GM12878 (cell line): Measurements from ENCODE around the gene STPG3. TPM values are rescaled to one million over a fixed set of nuclear protein-coding genes. Genes with fewer than 3 reads are reported as not detected.

Experiments
- ATAC-seq: fragments of 200-7000 bp; cut with Tn5 transposase; 3 replicates; pipeline ENCODE4 v1.9.1; 2020; ENCODE audit warnings: mild to moderate bottlenecking, moderate library complexity
- BruUV-seq: library from RNA; stranded (reverse); fragments of 400-500 nt; replicated peaks from 2 replicates; lab custom pipeline; 2021; lab: Mats Ljungman, UMichigan
- CTCF ChIA-PET: fragments of 300-600 bp; sonication (Branson Sonifier 250); formaldehyde crosslinking; extraction: SDS; loops from one replicate; lab custom pipeline; 2021; ENCODE audit warnings: inconsistent platforms; lab: Yijun Ruan, JAX
- POLR2A ChIA-PET: fragments of 350-600 bp; formaldehyde crosslinking; extraction: SDS; loops from one replicate; lab custom pipeline; 2021; ENCODE audit warnings: inconsistent platforms; lab: Charles Lee
- RAD21 ChIA-PET: fragments of 300-600 bp; sonication (Branson Sonifier 250); formaldehyde crosslinking; loops from one replicate; lab custom pipeline; 2023; ENCODE audit warnings: antibody characterized with exemption; ENCODE audit not compliant: unreplicated experiment; lab: Charles Lee
- SMC1A ChIA-PET: fragments of 300-600 bp; sonication (Branson Sonifier 250); formaldehyde crosslinking; loops from one replicate; lab custom pipeline; 2023; ENCODE audit not compliant: unreplicated experiment, uncharacterized antibody; lab: Charles Lee
- DNase-seq: peaks from one replicate; pipeline ENCODE4 v3.0.0-alpha.2; 2011; ENCODE audit warnings: low read depth, low spot score
- FAIRE-seq: peaks from 3 replicates; lab custom pipeline; 2011; peaks lifted over from hg19 to GRCh38; lab: Jason Lieb, UNC
- H2AFZ ChIP-seq: 2 replicates; pipeline ENCODE4 v1.6.0; 2011; ENCODE audit warnings: low read depth, low read length, control low read depth; ENCODE audit not compliant: control insufficient read depth
- H3K27ac ChIP-seq: 2 replicates; pipeline ENCODE4 v1.5.1; 2011; ENCODE audit warnings: control low read depth; ENCODE audit not compliant: control insufficient read depth, insufficient read depth
- H3K27me3 ChIP-seq, 2 experiments: replicated peaks in 1 of 2; 2 replicates each; pipeline versions ENCODE4 v1.6.0 to v1.6.1; 2011; ENCODE audit warnings: low read length in 1 of 2; ENCODE audit not compliant: control insufficient read depth in 2 of 2, insufficient read depth in 2 of 2
- H3K36me3 ChIP-seq, 2 experiments: 2 replicates each; pipeline ENCODE4 v1.5.1; 2011; ENCODE audit warnings: low read length in 1 of 2; ENCODE audit not compliant: control insufficient read depth in 2 of 2, insufficient read depth in 2 of 2
- H3K4me1 ChIP-seq: 2 replicates; pipeline ENCODE4 v1.6.1; 2011; ENCODE audit warnings: mild to moderate bottlenecking, low read length, moderate library complexity, mixed read lengths; ENCODE audit not compliant: control insufficient read depth, insufficient read depth
- H3K4me2 ChIP-seq: 2 replicates; pipeline ENCODE4 v1.6.0; 2011; ENCODE audit warnings: control low read depth; ENCODE audit not compliant: control insufficient read depth, insufficient read depth
- H3K4me3 ChIP-seq: fragments of 200-600 bp; sonication (generic); 2 replicates; pipeline ENCODE4 v1.5.1; 2016
- H3K79me2 ChIP-seq: 2 replicates; pipeline ENCODE4 v1.6.0; 2011; ENCODE audit warnings: low read length; ENCODE audit not compliant: control insufficient read depth, insufficient read depth
- H3K9ac ChIP-seq: 2 replicates; pipeline ENCODE4 v1.8.0; 2011; ENCODE audit warnings: low read length, control low read depth, mixed read lengths; ENCODE audit not compliant: control insufficient read depth, insufficient read depth
- H3K9me3 ChIP-seq: replicated peaks from 3 replicates; pipeline ENCODE4 v1.5.1; 2011; ENCODE audit warnings: mild to moderate bottlenecking, low read length; ENCODE audit not compliant: control insufficient read depth, insufficient read depth
- H4K20me1 ChIP-seq: 2 replicates; pipeline ENCODE4 v1.6.0; 2011; ENCODE audit not compliant: control insufficient read depth, insufficient read depth
- MLLT1 ChIP-seq: fragments of 450-650 bp; IDR thresholded peaks from 2 replicates; pipeline ENCODE4 v1.6.1; 2016; ENCODE audit warnings: mild to moderate bottlenecking
- POLR2AphosphoS2 ChIP-seq: IDR thresholded peaks from 2 replicates; pipeline ENCODE4 v1.6.1; 2011; ENCODE audit warnings: low read depth, mild to moderate bottlenecking, low read length, improper control_type of control experiment, moderate library complexity
- WGBS: methylation state at CpG from one replicate; pipeline ENCODE4 v1.1.6; 2016; ENCODE audit warnings: low lambda C conversion rate; ENCODE audit not compliant: insufficient replicate concordance, insufficient coverage; ENCODE audit errors: missing lambda C conversion rate; 5-methylcytosine and 5-hydroxymethylcytosine counted together
- in situ Hi-C: fragments of 300-500 bp; cut with MboI; formaldehyde crosslinking; loops from 9 replicates; pipeline ENCODE4 v1.14.3; 2018; ENCODE audit warnings: mixed read lengths
- intact Hi-C: fragments of 100-400 bp; cut with micrococcal nuclease; formaldehyde crosslinking; loops from one replicate; pipeline ENCODE4 v1.14.2; 2022; ENCODE audit not compliant: unreplicated experiment
- polyA plus RNA-seq, 11 experiments: library from polyadenylated mRNA; depleted of rRNA in 4 of 11; unstranded in 6 of 11; stranded (reverse) in 5 of 11; fragments of >200 nt; fragmentation: Nextera tagmentation in 4 of 11; fragmentation: Illumina TruSeq in 1 of 11; extraction: Ambion mirVana in 4 of 11; extraction: Trizol in 1 of 11; gene quantifications; 1 replicate in 1 of 11; 2 replicates in 10 of 11; pipeline versions ENCODE4 v1.2.1 to v1.2.3, GENCODE V29; 2011 to 2016; ENCODE audit warnings: inconsistent platforms in 2 of 11, missing spikeins in 2 of 11, low read depth in 1 of 11
- total RNA-seq, 4 experiments: library from RNA; depleted of rRNA in 3 of 4; stranded (reverse); fragments of >200 nt in 3 of 4; fragmentation: Illumina TruSeq in 1 of 4; extraction: Trizol in 1 of 4; gene quantifications; 2 replicates each; pipeline versions ENCODE4 v1.2.1 to v1.2.3, GENCODE V29; 2013 to 2021

The STPG3 gene
- total and polyA plus RNA-seq, 10 of the 15 experiments (the other 5 are each of a cell fraction or from before 2014, with no cell fraction given), result not detected

- H3K27me3 ChIP-seq, result no peaks in the 10 kb centered on the region
- peaks cover 45% of the 10 kb centered on the region for H3K79me2 ChIP-seq
- TF ChIP-seq MLLT1, result 0 out of 2 replicates have a peak, but pooled peaks have one; percentile 50
- TF ChIP-seq POLR2AphosphoS2, result no peak
- ChIA-PET CTCF (interaction anchor here (0.9 to 1.9 kb wide), 5 partner anchors 12 to 137 kb away, joined by 3 to 10 read pairs (median 5); partner anchors contain the start of genes RNF224 and SSNA1), SMC1A (interaction anchor here (1.4 to 4.6 kb wide), 2 partner anchors 17 to 19 kb away, joined by 5 to 18 read pairs; partner anchors contain the start of genes ANAPC2, CYSRT1, RNF208 and SSNA1), RAD21 (interaction anchor here (1.1 to 1.6 kb wide), 4 partner anchors 15 to 18 kb away, joined by 3 to 9 read pairs (median 4); partner anchors contain the start of genes RNF208 and SSNA1), POLR2A (interaction anchor here (1.5 to 8.0 kb wide), 7 partner anchors 16 to 135 kb away, joined by 4 to 68 read pairs (median 6); partner anchors contain the start of genes CYSRT1, MAN1B1, NELFB and RNF208)
- H3K4me3 ChIP-seq, result peak overlapping the region; percentile 95
- intact Hi-C loops (no loop called here), in situ Hi-C loops (no loop called here)
- peaks cover 38% of the 10 kb centered on the region for H3K4me1 ChIP-seq
- H3K36me3 ChIP-seq, result 0 out of 4 replicates have a peak, but pooled peaks cover 0 to 4% of the 10 kb centered on the region in 2 experiments
- DNase-seq (no peak), ATAC-seq (no peak), FAIRE-seq (no peak)
- peak overlapping the region; percentile 75 for H3K27ac ChIP-seq
- H2AFZ ChIP-seq, result no peak overlapping the region
- no TSS peak for BruUV-seq
- no peaks in the 10 kb centered on the region for H4K20me1 ChIP-seq
- WGBS, result 7% methylated on average over 21 of the region's 21 CpGs
- H3K9me3 ChIP-seq, result no peaks in the 10 kb centered on the region
- H3K4me2 ChIP-seq, result peak overlapping the region; percentile 70
- peak overlapping the region; percentile 98 for H3K9ac ChIP-seq
Observed at GRCh38 chr9:137204731-137205125, 46.4 kb upstream of the STPG3 start.
